GM23338 (cell line): ENCODE results near the gene CCDC12. TPM values are rescaled to one million over a fixed set of nuclear protein-coding genes. Genes with fewer than 3 reads are reported as not detected.
A peak's percentile ranks its signal among the peaks of the same experiment; 100 is the strongest.

Experiments
- ATAC-seq: fragments of 200-7000 bp; cut with Tn5 transposase; 3 replicates; pipeline ENCODE4 v1.9.1; 2020
- DNase-seq: peaks from one replicate; pipeline ENCODE4 v3.0.0-alpha.2; 2015; ENCODE audit warnings: low spot score
- H2AFZ ChIP-seq: fragments of 200-600 bp; sonication (generic); 2 replicates; pipeline ENCODE4 v1.8.0; 2016; ENCODE audit warnings: antibody characterized with exemption, mild to moderate bottlenecking, moderate library complexity
- H3F3A ChIP-seq: fragments of 200-600 bp; sonication (generic); replicated peaks from 2 replicates; pipeline ENCODE4 v1.8.0; 2017; ENCODE audit warnings: antibody characterized with exemption, mixed run types, low read depth
- H3K27ac ChIP-seq: fragments of 200-600 bp; sonication (generic); 2 replicates; pipeline ENCODE4 v1.6.1; 2016; ENCODE audit warnings: low read depth
- H3K27me3 ChIP-seq: fragments of 200-600 bp; sonication (generic); 2 replicates; pipeline ENCODE4 v1.8.0; 2016; ENCODE audit warnings: mild to moderate bottlenecking, mixed run types, moderate library complexity; ENCODE audit not compliant: insufficient read depth
- H3K36me3 ChIP-seq: fragments of 200-600 bp; sonication (generic); 2 replicates; pipeline ENCODE4 v1.8.0; 2016; ENCODE audit warnings: mild to moderate bottlenecking; ENCODE audit not compliant: insufficient read depth
- H3K4me1 ChIP-seq: fragments of 200-600 bp; sonication (generic); 2 replicates; pipeline ENCODE4 v1.8.0; 2016; ENCODE audit warnings: mild to moderate bottlenecking, moderate library complexity; ENCODE audit not compliant: insufficient read depth
- H3K4me2 ChIP-seq: fragments of 200-600 bp; sonication (generic); 2 replicates; pipeline ENCODE4 v1.7.1; 2017; ENCODE audit warnings: mixed run types
- H3K4me3 ChIP-seq: fragments of 200-600 bp; sonication (generic); 2 replicates; pipeline ENCODE4 v1.6.1; 2016; ENCODE audit warnings: mixed run types
- H3K79me2 ChIP-seq: fragments of 200-600 bp; sonication (generic); replicated peaks from 2 replicates; pipeline ENCODE4 v1.8.0; 2017; ENCODE audit warnings: mild to moderate bottlenecking; ENCODE audit not compliant: insufficient read depth
- H3K9me2 ChIP-seq: fragments of 200-600 bp; sonication (generic); 2 replicates; pipeline ENCODE4 v1.8.0; 2017; ENCODE audit not compliant: insufficient read depth
- H4K20me1 ChIP-seq: fragments of 200-600 bp; sonication (generic); replicated peaks from 2 replicates; pipeline ENCODE4 v1.8.0; 2017; ENCODE audit warnings: mild to moderate bottlenecking; ENCODE audit not compliant: insufficient read depth
- H3K27ac Mint-ChIP-seq: 2 replicates; pipeline ENCODE4 v1.8.0; 2020; ENCODE audit warnings: inconsistent platforms, mild to moderate bottlenecking, moderate library complexity, mixed read lengths
- H3K27me3 Mint-ChIP-seq: 3 replicates; pipeline ENCODE4 v1.8.0; 2022; ENCODE audit warnings: low read depth, mild to moderate bottlenecking, moderate library complexity, mixed read lengths, inconsistent platforms; ENCODE audit not compliant: insufficient read depth, poor library complexity
- H3K36me3 Mint-ChIP-seq: 3 replicates; pipeline ENCODE4 v1.8.0; 2021; ENCODE audit warnings: low read depth, mild to moderate bottlenecking, inconsistent platforms, moderate library complexity, mixed read lengths
- H3K4me1 Mint-ChIP-seq: 3 replicates; pipeline ENCODE4 v1.8.0; 2020; ENCODE audit warnings: mild to moderate bottlenecking, inconsistent platforms, mixed read lengths
- H3K4me3 Mint-ChIP-seq: 3 replicates; pipeline ENCODE4 v1.8.0; 2021; ENCODE audit warnings: moderate library complexity, mild to moderate bottlenecking, inconsistent platforms, mixed read lengths
- H3K9me3 Mint-ChIP-seq: 3 replicates; pipeline ENCODE4 v1.8.0; 2020; ENCODE audit warnings: moderate library complexity, mild to moderate bottlenecking, inconsistent platforms, mixed read lengths
- CREB1 ChIP-seq: fragments of 250-450 bp; sonication (Bioruptor Pico); IDR thresholded peaks from 2 replicates; pipeline ENCODE4 v1.5.0; 2020; ENCODE audit warnings: low read depth, mild to moderate bottlenecking, moderate library complexity
- EZH2 ChIP-seq: fragments of 200-600 bp; sonication (generic); IDR thresholded peaks from one replicate; pipeline ENCODE4 v1.8.0; 2017; ENCODE audit warnings: antibody characterized with exemption, mild to moderate bottlenecking, low read depth; ENCODE audit not compliant: unreplicated experiment
- JUNB ChIP-seq: IDR thresholded peaks from one replicate; pipeline ENCODE4 v1.6.1; 2016; ENCODE audit warnings: antibody characterized with exemption; ENCODE audit not compliant: unreplicated experiment
- NANOG ChIP-seq: IDR thresholded peaks from 2 replicates; pipeline ENCODE4 v1.6.1; 2016; ENCODE audit warnings: antibody characterized with exemption, borderline replicate concordance
- POLR2AphosphoS5 ChIP-seq: IDR thresholded peaks from 2 replicates; pipeline ENCODE4 v1.6.1; 2016; ENCODE audit warnings: antibody characterized with exemption, low read depth
- STAT1 ChIP-seq: IDR thresholded peaks from one replicate; pipeline ENCODE4 v1.6.1; 2016; ENCODE audit warnings: antibody characterized with exemption; ENCODE audit not compliant: unreplicated experiment
- ZNF114 ChIP-seq: fragments of 250-450 bp; sonication (Bioruptor Pico); IDR thresholded peaks from 2 replicates; pipeline ENCODE4 v1.5.0; 2020; ENCODE audit warnings: mild to moderate bottlenecking, moderate library complexity
- ZNF331 ChIP-seq: fragments of 250-450 bp; sonication (Bioruptor Pico); IDR thresholded peaks from 2 replicates; pipeline ENCODE4 v1.5.0; 2020; ENCODE audit warnings: low read depth, mild to moderate bottlenecking, moderate library complexity
- polyA plus RNA-seq: library from polyadenylated mRNA; unstranded; fragments of >200 nt; fragmentation: Nextera tagmentation; extraction: Ambion mirVana; gene quantifications from 2 replicates; pipeline ENCODE4 v1.2.1, GENCODE V29; 2016
- total RNA-seq: library from RNA; depleted of rRNA; stranded (reverse); fragments of >200 nt; shearing (Covaris generic); gene quantifications from 2 replicates; pipeline ENCODE4 v1.2.3, GENCODE V29; 2014
- TF ChIP-seq, protein P1 (sequence below): IDR thresholded peaks from 2 replicates; pipeline ENCODE4 v1.6.1; 2016; ENCODE audit warnings: antibody characterized with exemption
- TF ChIP-seq, protein P2 (sequence below): IDR thresholded peaks from one replicate; pipeline ENCODE4 v1.6.1; 2018; ENCODE audit warnings: antibody characterized with exemption; ENCODE audit not compliant: unreplicated experiment
- TF ChIP-seq, protein P3 (sequence below), 2 experiments: fragments of 200-600 bp in 1 of 2; sonication (generic) in 1 of 2; conservative IDR thresholded peaks; 2 replicates each; pipeline versions ENCODE4 v1.5.1 to v1.6.1; 2016 to 2017; ENCODE audit warnings: antibody characterized with exemption in 2 of 2, low read depth in 2 of 2, mild to moderate bottlenecking in 2 of 2, moderate library complexity in 1 of 2

Gene CCDC12
- total and polyA plus RNA-seq, 2 experiments from 2014 or later, result 42.9 to 133 TPM

DNA sequence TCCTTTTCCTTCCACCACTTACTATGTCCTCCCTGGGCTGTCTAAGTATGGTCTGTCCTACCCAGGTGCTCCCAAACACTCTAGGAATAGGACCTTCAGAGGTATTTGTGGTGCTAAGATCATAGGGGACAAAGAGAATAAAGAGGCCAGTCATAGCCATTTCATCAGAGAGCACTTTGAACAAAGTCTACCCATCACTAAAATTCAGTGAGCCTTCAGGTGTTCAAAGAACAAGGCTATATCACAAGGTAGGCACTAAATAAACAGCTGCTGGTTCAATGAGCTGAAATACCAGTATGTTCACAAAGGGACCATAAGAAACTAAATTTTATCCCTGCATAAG is 41.7 kb upstream of the CCDC12 start (continued):
- TF ChIP-seq ZNF331 (CRISPR knock-in tag), result no peak
- TF ChIP-seq, protein P1, sequence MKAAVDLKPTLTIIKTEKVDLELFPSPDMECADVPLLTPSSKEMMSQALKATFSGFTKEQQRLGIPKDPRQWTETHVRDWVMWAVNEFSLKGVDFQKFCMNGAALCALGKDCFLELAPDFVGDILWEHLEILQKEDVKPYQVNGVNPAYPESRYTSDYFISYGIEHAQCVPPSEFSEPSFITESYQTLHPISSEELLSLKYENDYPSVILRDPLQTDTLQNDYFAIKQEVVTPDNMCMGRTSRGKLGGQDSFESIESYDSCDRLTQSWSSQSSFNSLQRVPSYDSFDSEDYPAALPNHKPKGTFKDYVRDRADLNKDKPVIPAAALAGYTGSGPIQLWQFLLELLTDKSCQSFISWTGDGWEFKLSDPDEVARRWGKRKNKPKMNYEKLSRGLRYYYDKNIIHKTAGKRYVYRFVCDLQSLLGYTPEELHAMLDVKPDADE, result no peak

DNA sequence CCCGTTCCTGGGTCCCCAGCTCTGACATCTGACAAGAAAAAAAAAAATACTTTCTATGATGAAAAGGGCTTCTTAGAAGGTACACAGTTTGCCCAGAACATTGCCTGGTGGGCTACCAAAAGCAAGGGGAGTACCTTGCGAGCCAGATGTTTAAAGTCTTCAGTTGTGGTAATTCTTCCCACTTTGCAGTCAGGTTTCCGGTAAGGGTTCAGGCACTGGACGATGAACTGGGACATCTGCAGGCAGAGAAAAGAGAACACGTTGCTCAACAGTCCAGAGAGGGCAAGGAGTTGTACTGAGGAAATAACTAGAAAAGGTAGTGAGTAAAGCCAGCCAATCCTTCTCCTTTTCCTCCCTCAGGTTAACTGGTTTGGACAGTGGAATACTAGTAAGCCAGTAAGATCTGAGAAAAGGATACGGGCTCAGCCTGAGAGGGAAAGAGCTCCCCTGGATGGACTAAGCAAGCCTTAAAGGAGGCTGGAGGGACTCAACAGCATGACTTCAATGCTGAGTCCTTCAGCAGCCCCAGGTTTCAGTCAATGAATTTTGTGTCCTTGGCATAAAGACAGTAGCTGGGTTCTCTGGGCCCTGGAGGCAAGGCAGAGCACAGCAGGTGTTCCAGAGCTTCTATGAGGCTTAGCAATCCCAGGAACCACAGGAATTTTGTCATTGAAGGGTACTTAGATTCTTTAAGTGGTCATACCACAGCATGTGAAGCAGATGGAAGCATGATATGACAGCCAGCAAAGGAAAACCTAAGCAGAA is 41.1 kb upstream of the CCDC12 start:
- peak; percentile 21; the same call in 1 of the 3 replicates for ATAC-seq

DNA sequence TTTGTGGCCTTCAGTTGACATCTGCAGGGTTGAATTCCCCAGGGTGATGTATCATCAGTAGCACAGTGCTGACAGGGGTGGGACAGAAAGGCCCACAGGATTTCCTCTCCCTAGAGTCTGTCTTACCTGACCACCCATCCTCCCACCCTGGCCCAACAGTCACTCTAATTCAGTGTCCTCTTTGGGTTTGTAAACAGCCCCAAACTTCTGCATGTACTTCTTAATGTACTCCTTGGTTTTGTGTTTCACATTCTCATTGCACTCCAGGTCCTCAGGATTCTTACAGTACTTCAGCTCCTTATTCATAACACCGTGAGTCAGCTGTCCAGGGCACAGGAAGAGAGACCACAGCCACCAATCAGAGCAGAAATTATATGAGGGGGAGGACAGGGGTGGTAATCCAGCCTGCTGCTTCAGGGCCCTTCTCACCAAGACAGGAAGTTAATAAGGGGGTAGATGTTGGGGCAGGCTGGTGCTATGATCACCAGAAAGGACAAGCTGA is 40.4 kb upstream of the CCDC12 start:
- Histone ChIP-seq H3K27ac (0 out of 2 replicates have a peak overlapping the region, but pooled peaks have one; percentile 20), H3K27me3 (no peaks in the 10 kb centered on the region), H3K4me1 (0 out of 2 replicates have a peak, but pooled peaks cover 8% of the 10 kb centered on the region), H3K4me3 (no peak overlapping the region), H3K36me3 (no peaks in the 10 kb centered on the region), H3K79me2 (0 out of 2 replicates have a peak, but pooled peaks cover 5% of the 10 kb centered on the region), H4K20me1 (peaks cover 8% of the 10 kb centered on the region; the same call in 1 of the 2 replicates), H3K9me2 (0 out of 2 replicates have a peak, but pooled peaks cover 4% of the 10 kb centered on the region), H3K4me2 (no peak overlapping the region), H3F3A (no peaks in the 10 kb centered on the region), H2AFZ (no peak overlapping the region)
- Mint-ChIP-seq H3K4me1 (peaks cover 12% of the 10 kb centered on the region), H3K4me3 (no peak overlapping the region), H3K27ac (peak overlapping the region; percentile 15; the same call in 1 of the 2 replicates), H3K36me3 (peaks cover 28% of the 10 kb centered on the region), H3K9me3 (no peaks in the 10 kb centered on the region), H3K27me3 (no peaks in the 10 kb centered on the region)
- ATAC-seq (no peak), DNase-seq (no peak)
- TF ChIP-seq STAT1 (no peak), POLR2AphosphoS5 (no peak), JUNB (no peak), CREB1 (CRISPR knock-in tag) (no peak), NANOG (no peak), EZH2 (no peak), ZNF114 (CRISPR knock-in tag) (no peak)
- TF ChIP-seq, protein P2, sequence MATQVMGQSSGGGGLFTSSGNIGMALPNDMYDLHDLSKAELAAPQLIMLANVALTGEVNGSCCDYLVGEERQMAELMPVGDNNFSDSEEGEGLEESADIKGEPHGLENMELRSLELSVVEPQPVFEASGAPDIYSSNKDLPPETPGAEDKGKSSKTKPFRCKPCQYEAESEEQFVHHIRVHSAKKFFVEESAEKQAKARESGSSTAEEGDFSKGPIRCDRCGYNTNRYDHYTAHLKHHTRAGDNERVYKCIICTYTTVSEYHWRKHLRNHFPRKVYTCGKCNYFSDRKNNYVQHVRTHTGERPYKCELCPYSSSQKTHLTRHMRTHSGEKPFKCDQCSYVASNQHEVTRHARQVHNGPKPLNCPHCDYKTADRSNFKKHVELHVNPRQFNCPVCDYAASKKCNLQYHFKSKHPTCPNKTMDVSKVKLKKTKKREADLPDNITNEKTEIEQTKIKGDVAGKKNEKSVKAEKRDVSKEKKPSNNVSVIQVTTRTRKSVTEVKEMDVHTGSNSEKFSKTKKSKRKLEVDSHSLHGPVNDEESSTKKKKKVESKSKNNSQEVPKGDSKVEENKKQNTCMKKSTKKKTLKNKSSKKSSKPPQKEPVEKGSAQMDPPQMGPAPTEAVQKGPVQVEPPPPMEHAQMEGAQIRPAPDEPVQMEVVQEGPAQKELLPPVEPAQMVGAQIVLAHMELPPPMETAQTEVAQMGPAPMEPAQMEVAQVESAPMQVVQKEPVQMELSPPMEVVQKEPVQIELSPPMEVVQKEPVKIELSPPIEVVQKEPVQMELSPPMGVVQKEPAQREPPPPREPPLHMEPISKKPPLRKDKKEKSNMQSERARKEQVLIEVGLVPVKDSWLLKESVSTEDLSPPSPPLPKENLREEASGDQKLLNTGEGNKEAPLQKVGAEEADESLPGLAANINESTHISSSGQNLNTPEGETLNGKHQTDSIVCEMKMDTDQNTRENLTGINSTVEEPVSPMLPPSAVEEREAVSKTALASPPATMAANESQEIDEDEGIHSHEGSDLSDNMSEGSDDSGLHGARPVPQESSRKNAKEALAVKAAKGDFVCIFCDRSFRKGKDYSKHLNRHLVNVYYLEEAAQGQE, result no peak
- TF ChIP-seq, protein P3, sequence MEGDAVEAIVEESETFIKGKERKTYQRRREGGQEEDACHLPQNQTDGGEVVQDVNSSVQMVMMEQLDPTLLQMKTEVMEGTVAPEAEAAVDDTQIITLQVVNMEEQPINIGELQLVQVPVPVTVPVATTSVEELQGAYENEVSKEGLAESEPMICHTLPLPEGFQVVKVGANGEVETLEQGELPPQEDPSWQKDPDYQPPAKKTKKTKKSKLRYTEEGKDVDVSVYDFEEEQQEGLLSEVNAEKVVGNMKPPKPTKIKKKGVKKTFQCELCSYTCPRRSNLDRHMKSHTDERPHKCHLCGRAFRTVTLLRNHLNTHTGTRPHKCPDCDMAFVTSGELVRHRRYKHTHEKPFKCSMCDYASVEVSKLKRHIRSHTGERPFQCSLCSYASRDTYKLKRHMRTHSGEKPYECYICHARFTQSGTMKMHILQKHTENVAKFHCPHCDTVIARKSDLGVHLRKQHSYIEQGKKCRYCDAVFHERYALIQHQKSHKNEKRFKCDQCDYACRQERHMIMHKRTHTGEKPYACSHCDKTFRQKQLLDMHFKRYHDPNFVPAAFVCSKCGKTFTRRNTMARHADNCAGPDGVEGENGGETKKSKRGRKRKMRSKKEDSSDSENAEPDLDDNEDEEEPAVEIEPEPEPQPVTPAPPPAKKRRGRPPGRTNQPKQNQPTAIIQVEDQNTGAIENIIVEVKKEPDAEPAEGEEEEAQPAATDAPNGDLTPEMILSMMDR (conservative IDR thresholded peaks at IDR 0.05; ENCODE audit: low read depth in 2 of 2), result no peak
- TF ChIP-seq, protein P1, result no peak

More for the DNA sequence above, 41.1 kb upstream of the CCDC12 start:
- Histone ChIP-seq H3F3A (no peaks in the 10 kb centered on the region), H3K4me2 (no peak overlapping the region), H3K27ac (0 out of 2 replicates have a peak overlapping the region, but pooled peaks have one; percentile 19), H2AFZ (no peak overlapping the region), H3K4me3 (no peak overlapping the region), H3K36me3 (no peaks in the 10 kb centered on the region), H3K4me1 (0 out of 2 replicates have a peak, but pooled peaks cover 8% of the 10 kb centered on the region), H3K9me2 (0 out of 2 replicates have a peak, but pooled peaks cover 3% of the 10 kb centered on the region), H3K79me2 (0 out of 2 replicates have a peak, but pooled peaks cover 5% of the 10 kb centered on the region), H3K27me3 (no peaks in the 10 kb centered on the region), H4K20me1 (peaks cover 8% of the 10 kb centered on the region; the same call in 1 of the 2 replicates)
- H3K36me3 Mint-ChIP-seq, result peaks cover 28% of the 10 kb centered on the region
- no peak overlapping the region for H3K4me3 Mint-ChIP-seq
- TF ChIP-seq JUNB (no peak), ZNF331 (CRISPR knock-in tag) (no peak), POLR2AphosphoS5 (no peak)
- H3K4me1 Mint-ChIP-seq, result peaks cover 12% of the 10 kb centered on the region
- peak; percentile 45 for DNase-seq
- no peaks in the 10 kb centered on the region for H3K9me3 Mint-ChIP-seq
- H3K27ac Mint-ChIP-seq, result no peak overlapping the region
- no peaks in the 10 kb centered on the region for H3K27me3 Mint-ChIP-seq
